ENCODE measurements around the gene NFIX. TPM values are rescaled to one million over a fixed set of nuclear protein-coding genes. Genes with fewer than 3 reads are reported as not detected.
"Not testable (repeated sequence)": the region's sequence is repeated elsewhere in the genome, so short reads cannot be mapped to it uniquely, and the experiment has no call there.

The NFIX gene
- total RNA-seq, 1 donor from 2014 or later: 5.8 TPM

DNA sequence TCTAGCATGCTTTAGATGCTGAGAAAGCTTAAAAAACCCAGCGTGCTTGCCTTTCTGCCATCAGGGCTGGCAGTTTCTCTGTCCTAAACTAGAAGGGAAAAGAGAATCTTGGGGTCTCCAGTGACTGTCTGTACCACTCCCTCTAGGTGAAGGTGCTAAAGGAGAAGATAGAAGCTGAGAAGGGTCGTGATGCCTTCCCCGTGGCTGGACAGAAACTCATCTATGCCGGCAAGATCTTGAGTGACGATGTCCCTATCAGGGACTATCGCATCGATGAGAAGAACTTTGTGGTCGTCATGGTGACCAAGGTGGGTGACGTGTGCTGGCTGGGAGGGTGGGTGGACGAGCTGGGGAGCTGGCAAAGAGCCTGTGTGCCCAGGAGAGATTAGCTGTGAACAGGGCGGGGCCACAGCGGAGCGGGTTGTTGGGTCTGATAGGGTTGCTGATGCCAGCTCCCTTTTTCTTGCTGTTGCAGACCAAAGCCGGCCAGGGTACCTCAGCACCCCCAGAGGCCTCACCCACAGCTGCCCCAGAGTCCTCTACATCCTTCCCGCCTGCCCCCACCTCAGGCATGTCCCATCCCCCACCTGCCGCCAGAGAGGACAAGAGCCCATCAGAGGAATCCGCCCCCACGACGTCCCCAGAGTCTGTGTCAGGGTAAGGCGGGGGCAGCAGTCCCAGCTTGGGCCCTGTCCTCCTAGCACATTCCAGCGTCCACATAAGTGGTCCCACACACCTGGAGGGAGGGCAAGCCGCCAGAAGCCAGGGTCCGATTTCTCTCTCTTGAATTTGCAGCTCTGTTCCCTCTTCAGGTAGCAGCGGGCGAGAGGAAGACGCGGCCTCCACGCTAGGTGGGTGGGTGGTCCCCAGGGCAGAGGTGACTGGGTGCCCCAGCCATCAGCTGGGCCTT is 47.3 kb upstream of the NFIX start:
- no peak for FAIRE-seq
- H3K36me3 ChIP-seq (ENCODE audit: control insufficient read depth, insufficient read depth, low read length): peaks cover 37% of the 10 kb centered on the region

DNA sequence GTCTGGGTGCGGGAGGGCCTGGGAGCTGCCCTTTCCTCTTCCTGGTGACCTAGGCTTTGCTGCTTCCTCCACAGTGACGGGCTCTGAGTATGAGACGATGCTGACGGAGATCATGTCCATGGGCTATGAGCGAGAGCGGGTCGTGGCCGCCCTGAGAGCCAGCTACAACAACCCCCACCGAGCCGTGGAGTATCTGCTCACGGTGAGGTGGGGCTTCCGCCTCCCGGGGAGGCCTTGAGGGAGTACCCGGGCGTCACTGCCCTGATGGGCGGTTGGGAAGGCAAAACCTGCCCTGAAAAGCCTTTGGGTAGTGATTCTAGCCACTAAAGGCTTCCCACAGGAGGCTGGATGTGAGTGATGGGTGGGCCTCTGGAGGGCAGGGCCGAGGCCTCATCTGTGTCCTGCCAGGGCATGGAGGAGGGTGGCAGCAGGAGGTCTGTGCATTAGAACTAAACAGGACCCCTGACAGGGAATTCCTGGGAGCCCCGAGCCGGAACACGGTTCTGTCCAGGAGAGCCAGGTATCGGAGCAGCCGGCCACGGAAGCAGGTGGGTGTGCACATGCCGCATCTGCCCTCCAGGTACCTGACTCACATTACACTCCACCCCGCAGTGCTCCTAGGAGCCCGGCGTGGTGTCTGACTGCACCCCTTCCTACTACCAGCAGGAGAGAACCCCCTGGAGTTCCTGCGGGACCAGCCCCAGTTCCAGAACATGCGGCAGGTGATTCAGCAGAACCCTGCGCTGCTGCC is 46.5 kb upstream of the NFIX start:
- Histone ChIP-seq H3K36me3 (ENCODE audit: control insufficient read depth, insufficient read depth, low read length) (peaks cover 36% of the 10 kb centered on the region), H3K27me3 (ENCODE audit: control insufficient read depth, insufficient read depth, low read length) (no peaks in the 10 kb centered on the region), H3K4me3 (ENCODE audit: low read depth, low read length) (no peak overlapping the region)
- DNase-seq (ENCODE audit: low read depth) (no peak), FAIRE-seq (no peak)
- TF ChIP-seq, protein P1, sequence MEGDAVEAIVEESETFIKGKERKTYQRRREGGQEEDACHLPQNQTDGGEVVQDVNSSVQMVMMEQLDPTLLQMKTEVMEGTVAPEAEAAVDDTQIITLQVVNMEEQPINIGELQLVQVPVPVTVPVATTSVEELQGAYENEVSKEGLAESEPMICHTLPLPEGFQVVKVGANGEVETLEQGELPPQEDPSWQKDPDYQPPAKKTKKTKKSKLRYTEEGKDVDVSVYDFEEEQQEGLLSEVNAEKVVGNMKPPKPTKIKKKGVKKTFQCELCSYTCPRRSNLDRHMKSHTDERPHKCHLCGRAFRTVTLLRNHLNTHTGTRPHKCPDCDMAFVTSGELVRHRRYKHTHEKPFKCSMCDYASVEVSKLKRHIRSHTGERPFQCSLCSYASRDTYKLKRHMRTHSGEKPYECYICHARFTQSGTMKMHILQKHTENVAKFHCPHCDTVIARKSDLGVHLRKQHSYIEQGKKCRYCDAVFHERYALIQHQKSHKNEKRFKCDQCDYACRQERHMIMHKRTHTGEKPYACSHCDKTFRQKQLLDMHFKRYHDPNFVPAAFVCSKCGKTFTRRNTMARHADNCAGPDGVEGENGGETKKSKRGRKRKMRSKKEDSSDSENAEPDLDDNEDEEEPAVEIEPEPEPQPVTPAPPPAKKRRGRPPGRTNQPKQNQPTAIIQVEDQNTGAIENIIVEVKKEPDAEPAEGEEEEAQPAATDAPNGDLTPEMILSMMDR (IDR thresholded peaks at IDR 0.05; ENCODE audit: insufficient read depth, low read length, severe bottlenecking): no peak

More for the DNA sequence above, 47.3 kb upstream of the NFIX start:
- Histone ChIP-seq H3K27me3 (ENCODE audit: control insufficient read depth, insufficient read depth, low read length) (no peaks in the 10 kb centered on the region), H3K4me3 (ENCODE audit: low read depth, low read length) (no peak overlapping the region)
- TF ChIP-seq, protein P1 (IDR thresholded peaks at IDR 0.05; ENCODE audit: insufficient read depth, low read length, severe bottlenecking): no peak
- no peak for DNase-seq (ENCODE audit: low read depth)

DNA sequence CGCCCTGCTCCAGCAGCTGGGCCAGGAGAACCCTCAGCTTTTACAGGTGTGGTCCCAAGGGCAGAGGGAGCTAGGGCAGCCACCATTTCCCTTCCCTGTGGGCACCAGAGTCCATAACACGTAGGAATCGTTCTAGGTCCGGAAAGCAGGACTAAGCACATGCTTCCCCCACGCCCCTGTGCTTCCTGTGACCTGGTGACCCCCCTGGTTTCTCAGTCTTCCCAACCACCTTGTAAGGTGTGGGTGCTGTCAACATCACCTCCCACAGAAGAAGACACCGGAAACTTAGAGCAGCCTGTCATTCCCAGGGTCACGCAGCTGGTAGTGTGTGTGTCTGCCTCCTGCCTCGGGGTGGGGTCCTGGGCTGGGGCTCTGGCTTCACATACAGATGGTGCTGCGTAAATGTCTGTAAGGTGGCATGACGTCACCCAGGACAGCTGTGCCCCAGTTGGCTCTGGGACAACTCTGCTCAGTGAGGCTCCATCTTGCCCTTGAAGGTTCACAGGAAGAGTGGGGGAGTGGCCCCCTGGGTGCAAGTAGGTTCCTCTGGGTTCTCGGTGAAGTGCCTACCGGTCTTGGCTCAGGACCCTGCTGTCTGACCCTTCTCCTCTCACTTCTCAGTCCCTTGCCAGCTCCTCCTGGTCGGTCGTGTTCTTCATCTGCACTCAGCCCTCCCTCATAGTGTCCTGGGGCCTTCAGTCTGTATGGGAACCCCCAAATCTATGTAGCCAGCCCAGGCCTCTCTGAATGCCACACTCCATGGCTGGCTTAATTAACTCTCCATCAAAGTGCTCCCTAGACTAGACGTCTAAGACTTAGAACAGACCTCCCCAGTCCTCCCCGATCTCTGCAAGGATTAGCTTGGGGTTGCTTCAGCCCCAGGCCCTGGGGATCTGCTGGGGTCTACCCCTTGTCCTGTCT is 45.7 kb upstream of the NFIX start:
- no peak for FAIRE-seq
- H3K27me3 ChIP-seq (ENCODE audit: control insufficient read depth, insufficient read depth, low read length): no peaks in the 10 kb centered on the region
- TF ChIP-seq, protein P1 (IDR thresholded peaks at IDR 0.05; ENCODE audit: insufficient read depth, low read length, severe bottlenecking): no peak
- DNase-seq (ENCODE audit: low read depth): no peak
- H3K36me3 ChIP-seq (ENCODE audit: control insufficient read depth, insufficient read depth, low read length): peaks cover 40% of the 10 kb centered on the region
- H3K4me3 ChIP-seq (ENCODE audit: low read depth, low read length): no peak overlapping the region

DNA sequence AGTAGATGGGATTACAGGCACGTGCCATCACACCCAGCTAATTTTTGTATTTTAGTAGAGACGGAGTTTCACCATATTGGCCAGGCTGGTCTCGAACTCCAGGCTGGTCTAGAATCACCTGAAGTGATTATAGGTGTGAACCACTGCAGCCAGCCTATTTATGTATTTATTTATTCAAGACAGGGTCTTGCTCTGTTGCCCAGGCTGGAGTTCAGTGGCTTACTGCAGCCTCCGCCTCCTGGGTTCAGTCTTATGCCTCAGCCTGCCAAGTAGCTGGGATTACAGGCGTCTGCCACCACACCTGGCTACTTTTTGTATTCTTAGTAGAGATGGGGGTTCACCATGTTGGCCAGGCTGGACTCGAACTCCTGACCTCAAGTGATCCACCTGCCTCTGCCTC is 43.2 kb upstream of the NFIX start:
- H3K27me3 ChIP-seq (ENCODE audit: control insufficient read depth, insufficient read depth, low read length); FAIRE-seq; H3K4me3 ChIP-seq (ENCODE audit: low read depth, low read length); DNase-seq (ENCODE audit: low read depth): not testable (repeated sequence)
- peaks cover 39% of the 10 kb centered on the region for H3K36me3 ChIP-seq (ENCODE audit: control insufficient read depth, insufficient read depth, low read length)

DNA sequence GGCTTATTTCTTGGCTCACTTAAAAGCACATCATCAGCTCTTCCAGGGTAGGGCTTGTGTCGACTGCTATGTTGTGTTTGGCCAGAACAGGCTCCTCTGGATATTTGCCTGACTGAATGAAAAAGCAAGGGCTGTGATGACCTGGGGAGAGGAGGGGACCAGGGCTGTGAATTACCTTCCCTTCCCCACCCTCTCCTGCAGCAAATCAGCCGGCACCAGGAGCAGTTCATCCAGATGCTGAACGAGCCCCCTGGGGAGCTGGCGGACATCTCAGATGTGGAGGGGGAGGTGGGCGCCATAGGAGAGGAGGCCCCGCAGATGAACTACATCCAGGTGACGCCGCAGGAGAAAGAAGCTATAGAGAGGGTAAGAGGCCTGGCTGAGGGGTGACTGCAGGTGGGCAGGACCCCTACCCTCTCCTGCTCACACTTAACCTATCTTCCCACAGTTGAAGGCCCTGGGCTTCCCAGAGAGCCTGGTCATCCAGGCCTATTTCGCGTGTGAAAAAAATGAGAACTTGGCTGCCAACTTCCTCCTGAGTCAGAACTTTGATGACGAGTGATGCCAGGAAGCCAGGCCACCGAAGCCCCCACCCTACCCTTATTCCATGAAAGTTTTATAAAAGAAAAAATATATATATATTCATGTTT is 42.7 kb upstream of the NFIX start:
- H3K36me3 ChIP-seq (ENCODE audit: control insufficient read depth, insufficient read depth, low read length): peaks cover 39% of the 10 kb centered on the region
- no peak overlapping the region for H3K4me3 ChIP-seq (ENCODE audit: low read depth, low read length)
- DNase-seq (ENCODE audit: low read depth) (peak; percentile 61), FAIRE-seq (no peak)
- TF ChIP-seq, protein P1 (IDR thresholded peaks at IDR 0.05; ENCODE audit: insufficient read depth, low read length, severe bottlenecking): no peak
- H3K27me3 ChIP-seq (ENCODE audit: control insufficient read depth, insufficient read depth, low read length): no peaks in the 10 kb centered on the region

Measured in bronchial epithelial cell (primary cell).